Activated gamma-delta T cell (primary cell): ENCODE results near the gene MYO5B.

Source experiments
- DNase-seq: peaks from one replicate; lab custom pipeline; 2025; lab: John Stamatoyannopoulos, UW

Gene MYO5B

GRCh38 chr18:50151926-50152325, 43.0 kb downstream of the MYO5B start:
- no peak for DNase-seq

- DNase-seq = no peak
Measured at GRCh38 chr18:50144540-50144939, 50.4 kb downstream of the MYO5B start.

GRCh38 chr18:50143886-50144285, 51.1 kb downstream of the MYO5B start:
- no peak for DNase-seq

- DNase-seq = no peak
Measured at GRCh38 chr18:50143294-50143693, 51.7 kb downstream of the MYO5B start.

GRCh38 chr18:50142441-50143120, 52.4 kb downstream of the MYO5B start:
- DNase-seq = no peak

- DNase-seq = no peak
Measured at GRCh38 chr18:50138181-50139064, 56.5 kb downstream of the MYO5B start.

- no peak for DNase-seq
Measured at GRCh38 chr18:50135903-50136302, 59.0 kb downstream of the MYO5B start.

- DNase-seq = no peak
Measured at GRCh38 chr18:50133526-50133925, 61.4 kb downstream of the MYO5B start.

GRCh38 chr18:50131591-50131990, 63.4 kb downstream of the MYO5B start:
- no peak for DNase-seq

GRCh38 chr18:50128506-50129271, 66.3 kb downstream of the MYO5B start:
- DNase-seq = no peak

GRCh38 chr18:50127516-50128210, 67.3 kb downstream of the MYO5B start:
- no peak for DNase-seq

- no peak for DNase-seq
Measured at GRCh38 chr18:50126471-50126870, 68.5 kb downstream of the MYO5B start.

- DNase-seq = no peak
Measured at GRCh38 chr18:50125456-50125855, 69.5 kb downstream of the MYO5B start.

GRCh38 chr18:50119296-50119695, 75.7 kb downstream of the MYO5B start:
- no peak for DNase-seq

- no peak for DNase-seq
Measured at GRCh38 chr18:50117863-50118262, 77.1 kb downstream of the MYO5B start.

GRCh38 chr18:50115095-50115494, 79.9 kb downstream of the MYO5B start:
- no peak for DNase-seq

GRCh38 chr18:50114448-50114847, 80.5 kb downstream of the MYO5B start:
- no peak for DNase-seq

- DNase-seq = no peak
Measured at GRCh38 chr18:50113726-50114125, 81.2 kb downstream of the MYO5B start.

GRCh38 chr18:50111398-50111797, 83.5 kb downstream of the MYO5B start:
- DNase-seq = no peak

- no peak for DNase-seq
Measured at GRCh38 chr18:50107468-50107977, 87.4 kb downstream of the MYO5B start.

- DNase-seq = no peak
Measured at GRCh38 chr18:50105027-50105426, 89.9 kb downstream of the MYO5B start.

- DNase-seq = no peak
Measured at GRCh38 chr18:50104421-50104820, 90.5 kb downstream of the MYO5B start.
